ENCODE data around the gene FOSL2. TPM values are rescaled to one million over a fixed set of nuclear protein-coding genes. Genes with fewer than 3 reads are reported as not detected.

FOSL2 gene
- total RNA-seq, 1 donor from 2014 or later, result 156 TPM

DNA sequence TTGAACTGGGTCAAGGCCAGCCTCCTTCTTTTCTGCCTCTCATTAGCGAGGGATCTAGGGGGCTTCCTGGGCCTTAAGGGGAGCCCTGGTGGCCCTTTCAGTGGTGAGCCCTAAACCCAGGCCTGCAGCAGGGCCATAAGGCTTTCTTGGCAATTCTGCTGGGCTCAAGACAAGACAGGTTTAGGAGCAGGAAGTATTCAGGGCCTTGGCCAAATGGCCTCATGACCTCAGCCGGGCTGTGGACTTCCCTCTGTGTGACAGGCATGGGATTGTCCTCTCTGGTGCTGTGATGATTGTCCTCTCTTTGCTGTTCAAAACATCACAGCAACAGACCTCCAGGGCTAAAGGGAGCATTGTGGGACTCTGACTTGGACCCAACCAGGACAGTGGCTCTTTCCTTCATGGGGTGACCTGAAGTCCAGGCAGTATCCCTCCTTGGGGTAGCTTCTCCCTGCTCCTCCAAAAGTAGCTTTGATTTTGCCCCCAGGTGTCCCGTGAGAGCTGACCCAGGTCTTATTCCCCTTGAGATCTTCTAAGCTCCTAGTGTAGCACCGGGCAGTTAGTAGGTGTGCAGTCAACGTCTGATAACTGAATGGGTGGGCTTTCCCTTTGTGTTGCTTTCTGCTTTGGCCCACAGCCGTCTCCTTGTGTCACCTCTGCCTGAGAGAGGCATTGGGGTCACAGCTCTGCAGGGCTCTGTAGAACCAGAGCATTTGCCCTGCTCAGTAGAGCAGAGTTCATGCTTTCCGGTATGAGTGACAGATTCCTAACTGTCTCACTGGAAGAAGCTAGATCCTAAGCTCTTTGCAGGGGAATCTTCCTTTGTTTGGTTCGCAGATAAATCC, 14.7 kb downstream of the FOSL2 start:
- Mint-ChIP-seq H3K27ac (peak overlapping the region; percentile 72), H3K4me1 (ENCODE audit: low read depth) (peaks cover 63% of the 10 kb centered on the region), H3K36me3 (ENCODE audit: low read depth) (peaks cover 96% of the 10 kb centered on the region), H3K9me3 (no peaks in the 10 kb centered on the region), H3K4me3 (ENCODE audit: low read depth) (peak overlapping the region; percentile 21), H3K27me3 (ENCODE audit: low read depth) (no peaks in the 10 kb centered on the region)
- intact Hi-C loops (cut with micrococcal nuclease), result loop anchor here (5.0 kb wide), 1 partner anchor 515 kb away; the partner anchor contains the start of genes BABAM2 and RBKS
- no peak for DNase-seq (ENCODE audit: low spot score)

DNA sequence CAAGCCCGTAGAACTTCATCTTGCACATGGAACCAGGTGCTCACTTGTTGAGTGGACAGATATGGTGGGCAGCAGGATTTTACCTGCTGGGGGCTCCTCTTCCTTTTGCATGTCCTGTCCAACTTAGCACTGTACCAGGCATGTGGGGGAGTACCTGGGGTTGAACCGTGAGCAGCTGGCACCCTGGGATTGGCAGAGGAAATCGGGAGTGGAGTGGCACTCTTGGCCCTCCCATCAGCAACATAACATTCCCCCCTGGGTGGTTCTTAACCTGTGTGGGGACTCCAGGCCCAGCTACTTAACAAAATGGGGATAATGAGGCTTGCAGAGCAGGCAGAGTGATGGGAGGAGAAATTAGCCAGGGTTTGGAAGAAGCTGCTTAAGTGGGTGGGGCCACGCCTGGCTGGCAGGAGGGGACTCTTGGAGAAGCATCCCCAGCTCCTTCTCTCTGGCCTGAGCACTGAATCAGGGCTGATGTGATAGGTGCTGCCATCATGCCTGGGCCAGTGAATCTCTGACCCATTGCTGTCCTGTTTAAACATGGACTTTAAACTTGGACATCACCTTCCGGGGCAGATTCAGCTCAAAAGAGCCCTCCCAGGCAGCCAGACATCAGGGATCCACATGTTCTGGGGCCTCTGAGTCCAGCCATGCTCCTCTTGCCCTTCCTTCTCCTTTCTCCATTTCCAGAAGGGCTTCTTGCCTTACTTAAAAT, 15.5 kb downstream of the FOSL2 start:
- Mint-ChIP-seq H3K9me3 (no peaks in the 10 kb centered on the region), H3K4me3 (ENCODE audit: low read depth) (peak overlapping the region; percentile 6), H3K36me3 (ENCODE audit: low read depth) (peaks cover 98% of the 10 kb centered on the region), H3K27ac (peak overlapping the region; percentile 87), H3K4me1 (ENCODE audit: low read depth) (peaks cover 62% of the 10 kb centered on the region), H3K27me3 (ENCODE audit: low read depth) (no peaks in the 10 kb centered on the region)
- intact Hi-C loops (cut with micrococcal nuclease), result loop anchor here (5.0 kb wide), 1 partner anchor 516 kb away; the partner anchor contains the start of genes BABAM2 and RBKS
- DNase-seq (ENCODE audit: low spot score), result no peak

DNA sequence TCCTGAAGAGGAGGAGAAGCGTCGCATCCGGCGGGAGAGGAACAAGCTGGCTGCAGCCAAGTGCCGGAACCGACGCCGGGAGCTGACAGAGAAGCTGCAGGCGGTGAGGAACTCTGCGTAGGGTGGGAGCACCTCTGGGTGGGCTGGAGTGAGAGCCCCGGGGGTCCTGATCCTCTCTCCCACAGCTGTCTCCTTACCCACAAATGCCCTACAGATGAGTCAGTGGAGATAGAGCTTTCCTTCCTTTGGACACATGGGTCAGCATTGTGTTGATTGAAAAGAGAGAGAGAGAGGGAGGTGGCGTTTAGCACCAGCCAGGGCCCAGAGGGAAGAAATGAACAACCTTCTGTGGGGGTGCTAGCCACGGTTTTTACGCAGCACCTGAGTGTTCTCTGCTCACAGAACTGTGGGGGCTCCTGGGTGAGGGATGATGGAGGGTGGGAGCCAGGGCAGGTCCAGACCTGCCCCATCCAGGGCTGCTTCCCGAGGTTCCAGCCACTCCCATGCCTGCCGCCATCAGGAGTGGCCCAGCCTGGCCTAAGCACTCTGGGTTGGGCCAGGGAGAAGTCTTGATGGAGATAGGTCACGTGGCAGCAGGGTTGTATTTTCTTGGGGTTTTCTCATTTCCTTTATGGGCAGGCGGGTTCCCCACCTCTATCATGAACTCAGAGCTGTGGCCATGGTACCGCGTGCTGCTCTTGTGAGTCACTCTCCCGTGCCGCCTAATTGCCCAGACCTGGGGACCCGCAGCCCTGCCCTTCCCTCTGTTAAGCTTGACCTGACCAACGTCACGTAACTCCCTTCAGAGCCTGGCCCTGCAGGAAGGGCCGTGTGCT, 16.3 kb downstream of the FOSL2 start:
- Mint-ChIP-seq H3K27me3 (ENCODE audit: low read depth) (no peaks in the 10 kb centered on the region), H3K4me1 (ENCODE audit: low read depth) (peaks cover 58% of the 10 kb centered on the region), H3K27ac (peak overlapping the region; percentile 87), H3K9me3 (no peaks in the 10 kb centered on the region), H3K4me3 (ENCODE audit: low read depth) (peak overlapping the region; percentile 51), H3K36me3 (ENCODE audit: low read depth) (peaks cover 98% of the 10 kb centered on the region)
- DNase-seq (ENCODE audit: low spot score), result peak; percentile 71
- intact Hi-C loops (cut with micrococcal nuclease), result loop anchor here (1.0 to 5.0 kb wide), 3 partner anchors 17 to 517 kb away; partner anchors contain the start of genes BABAM2, FOSL2 and RBKS

DNA sequence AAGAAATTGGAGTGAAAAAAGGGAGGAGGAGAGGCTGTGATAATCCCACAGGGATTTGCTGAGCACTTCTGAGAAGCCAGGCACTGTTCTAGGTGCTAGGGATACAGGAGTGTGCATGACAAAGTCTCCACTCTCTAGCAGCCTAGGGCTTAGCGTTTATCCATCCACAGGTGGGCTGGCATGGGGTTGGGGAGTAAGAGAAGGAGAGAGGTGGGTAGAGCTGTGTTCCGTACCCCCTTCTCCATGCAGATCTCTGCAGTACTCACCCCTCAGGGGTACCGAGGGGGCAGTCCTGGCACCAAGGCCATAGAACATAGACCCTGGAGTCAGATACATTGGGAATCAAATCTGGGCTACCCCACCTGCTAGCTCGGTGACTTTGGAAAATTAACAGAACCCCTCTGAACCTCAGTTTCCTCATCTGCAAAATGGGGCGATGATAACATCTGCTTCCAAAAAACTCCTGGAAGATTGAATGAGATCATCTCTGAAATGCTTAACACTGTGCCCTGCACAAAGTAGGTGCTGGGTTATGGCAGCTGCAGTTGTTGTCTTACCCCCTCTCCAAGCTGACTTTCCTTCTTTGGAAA, 18.6 kb downstream of the FOSL2 start:
- DNase-seq (ENCODE audit: low spot score), result no peak
- no peaks in the 10 kb centered on the region for H3K9me3 Mint-ChIP-seq
- intact Hi-C loops (cut with micrococcal nuclease), result no loop called here
- peak overlapping the region; percentile 87 for H3K27ac Mint-ChIP-seq
- H3K36me3 Mint-ChIP-seq (ENCODE audit: low read depth), result peaks cover 98% of the 10 kb centered on the region
- no peak overlapping the region for H3K4me3 Mint-ChIP-seq (ENCODE audit: low read depth)
- no peaks in the 10 kb centered on the region for H3K27me3 Mint-ChIP-seq (ENCODE audit: low read depth)
- peaks cover 55% of the 10 kb centered on the region for H3K4me1 Mint-ChIP-seq (ENCODE audit: low read depth)

DNA sequence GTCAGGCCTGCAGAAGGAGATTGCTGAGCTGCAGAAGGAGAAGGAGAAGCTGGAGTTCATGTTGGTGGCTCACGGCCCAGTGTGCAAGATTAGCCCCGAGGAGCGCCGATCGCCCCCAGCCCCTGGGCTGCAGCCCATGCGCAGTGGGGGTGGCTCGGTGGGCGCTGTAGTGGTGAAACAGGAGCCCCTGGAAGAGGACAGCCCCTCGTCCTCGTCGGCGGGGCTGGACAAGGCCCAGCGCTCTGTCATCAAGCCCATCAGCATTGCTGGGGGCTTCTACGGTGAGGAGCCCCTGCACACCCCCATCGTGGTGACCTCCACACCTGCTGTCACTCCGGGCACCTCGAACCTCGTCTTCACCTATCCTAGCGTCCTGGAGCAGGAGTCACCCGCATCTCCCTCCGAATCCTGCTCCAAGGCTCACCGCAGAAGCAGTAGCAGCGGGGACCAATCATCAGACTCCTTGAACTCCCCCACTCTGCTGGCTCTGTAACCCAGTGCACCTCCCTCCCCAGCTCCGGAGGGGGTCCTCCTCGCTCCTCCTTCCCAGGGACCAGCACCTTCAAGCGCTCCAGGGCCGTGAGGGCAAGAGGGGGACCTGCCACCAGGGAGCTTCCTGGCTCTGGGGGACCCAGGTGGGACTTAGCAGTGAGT, 19.4 kb downstream of the FOSL2 start:
- H3K27ac Mint-ChIP-seq, result no peak overlapping the region
- intact Hi-C loops (cut with micrococcal nuclease), result no loop called here
- no peaks in the 10 kb centered on the region for H3K9me3 Mint-ChIP-seq
- no peaks in the 10 kb centered on the region for H3K27me3 Mint-ChIP-seq (ENCODE audit: low read depth)
- no peak for DNase-seq (ENCODE audit: low spot score)
- peaks cover 48% of the 10 kb centered on the region for H3K4me1 Mint-ChIP-seq (ENCODE audit: low read depth)
- no peak overlapping the region for H3K4me3 Mint-ChIP-seq (ENCODE audit: low read depth)
- peaks cover 97% of the 10 kb centered on the region for H3K36me3 Mint-ChIP-seq (ENCODE audit: low read depth)

DNA sequence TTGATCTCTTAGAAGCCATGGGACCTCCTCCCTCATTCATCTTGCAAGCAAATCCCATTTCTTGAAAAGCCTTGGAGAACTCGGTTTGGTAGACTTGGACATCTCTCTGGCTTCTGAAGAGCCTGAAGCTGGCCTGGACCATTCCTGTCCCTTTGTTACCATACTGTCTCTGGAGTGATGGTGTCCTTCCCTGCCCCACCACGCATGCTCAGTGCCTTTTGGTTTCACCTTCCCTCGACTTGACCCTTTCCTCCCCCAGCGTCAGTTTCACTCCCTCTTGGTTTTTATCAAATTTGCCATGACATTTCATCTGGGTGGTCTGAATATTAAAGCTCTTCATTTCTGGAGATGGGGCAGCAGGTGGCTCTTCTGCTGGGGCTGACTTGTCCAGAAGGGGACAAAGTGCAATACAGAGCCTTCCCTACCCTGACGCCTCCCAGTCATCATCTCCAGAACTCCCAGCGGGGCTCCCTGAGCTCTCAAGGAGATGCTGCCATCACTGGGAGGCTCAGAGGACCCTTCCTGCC, 20.0 kb downstream of the FOSL2 start:
- H3K27ac Mint-ChIP-seq, result no peak overlapping the region
- H3K27me3 Mint-ChIP-seq (ENCODE audit: low read depth), result no peaks in the 10 kb centered on the region
- intact Hi-C loops (cut with micrococcal nuclease), result no loop called here
- peaks cover 42% of the 10 kb centered on the region for H3K4me1 Mint-ChIP-seq (ENCODE audit: low read depth)
- peaks cover 96% of the 10 kb centered on the region for H3K36me3 Mint-ChIP-seq (ENCODE audit: low read depth)
- DNase-seq (ENCODE audit: low spot score), result no peak
- no peak overlapping the region for H3K4me3 Mint-ChIP-seq (ENCODE audit: low read depth)
- H3K9me3 Mint-ChIP-seq, result no peaks in the 10 kb centered on the region

DNA sequence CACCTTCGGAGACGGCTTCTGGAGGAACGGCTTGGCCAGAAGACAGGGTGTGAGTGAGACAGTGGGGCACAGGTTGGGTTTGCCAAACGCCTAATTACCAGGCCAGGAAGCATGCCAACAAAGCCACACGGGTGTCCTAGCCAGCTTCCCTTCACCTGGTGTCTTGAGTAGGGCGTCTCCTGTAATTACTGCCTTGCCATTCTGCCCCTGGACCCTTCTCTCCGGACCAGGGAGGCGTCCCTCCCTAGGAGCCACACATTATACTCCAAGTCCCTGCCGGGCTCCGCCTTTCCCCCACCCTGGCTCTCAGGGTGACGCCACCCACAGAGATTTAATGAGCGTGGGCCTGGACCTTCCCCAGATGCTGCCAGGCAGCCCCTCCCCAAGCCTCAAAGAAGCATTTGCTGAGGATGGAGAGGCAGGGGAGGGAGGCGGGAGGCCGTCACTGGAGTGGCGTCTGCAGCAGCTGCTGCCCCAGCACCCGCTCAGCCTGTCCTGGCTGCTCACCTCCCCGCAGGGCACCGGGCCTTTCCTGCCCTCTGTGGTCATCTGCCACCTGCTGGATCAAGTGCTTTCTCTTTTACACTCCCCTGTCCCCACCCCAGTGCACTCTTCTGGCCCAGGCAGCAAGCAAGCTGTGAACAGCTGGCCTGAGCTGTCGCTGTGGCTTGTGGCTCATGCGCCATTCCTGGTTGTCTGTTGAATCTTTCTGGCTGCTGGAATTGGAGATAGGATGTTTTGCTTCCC, 20.7 kb downstream of the FOSL2 start:
- intact Hi-C loops (cut with micrococcal nuclease), result no loop called here
- Mint-ChIP-seq H3K9me3 (no peaks in the 10 kb centered on the region), H3K4me3 (ENCODE audit: low read depth) (no peak overlapping the region), H3K27me3 (ENCODE audit: low read depth) (no peaks in the 10 kb centered on the region), H3K4me1 (ENCODE audit: low read depth) (peaks cover 37% of the 10 kb centered on the region), H3K36me3 (ENCODE audit: low read depth) (peaks cover 91% of the 10 kb centered on the region), H3K27ac (no peak overlapping the region)
- no peak for DNase-seq (ENCODE audit: low spot score)

DNA sequence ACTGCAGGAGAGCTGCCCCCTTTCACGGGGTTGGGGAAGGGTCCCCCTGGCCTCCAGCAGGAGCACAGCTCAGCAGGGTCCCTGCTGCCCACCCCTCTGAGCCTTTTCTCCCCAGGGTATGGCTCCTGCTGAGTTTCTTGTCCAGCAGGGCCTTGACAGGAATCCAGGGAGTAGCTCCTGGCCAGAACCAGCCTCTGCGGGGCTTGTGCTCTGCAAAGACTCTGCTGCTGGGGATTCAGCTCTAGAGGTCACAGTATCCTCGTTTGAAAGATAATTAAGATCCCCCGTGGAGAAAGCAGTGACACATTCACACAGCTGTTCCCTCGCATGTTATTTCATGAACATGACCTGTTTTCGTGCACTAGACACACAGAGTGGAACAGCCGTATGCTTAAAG, 21.2 kb downstream of the FOSL2 start:
- Mint-ChIP-seq H3K4me1 (ENCODE audit: low read depth) (peaks cover 31% of the 10 kb centered on the region), H3K27me3 (ENCODE audit: low read depth) (no peaks in the 10 kb centered on the region), H3K9me3 (no peaks in the 10 kb centered on the region), H3K4me3 (ENCODE audit: low read depth) (no peak overlapping the region), H3K27ac (no peak overlapping the region), H3K36me3 (ENCODE audit: low read depth) (peaks cover 89% of the 10 kb centered on the region)
- intact Hi-C loops (cut with micrococcal nuclease), result no loop called here
- DNase-seq (ENCODE audit: low spot score), result no peak

DNA sequence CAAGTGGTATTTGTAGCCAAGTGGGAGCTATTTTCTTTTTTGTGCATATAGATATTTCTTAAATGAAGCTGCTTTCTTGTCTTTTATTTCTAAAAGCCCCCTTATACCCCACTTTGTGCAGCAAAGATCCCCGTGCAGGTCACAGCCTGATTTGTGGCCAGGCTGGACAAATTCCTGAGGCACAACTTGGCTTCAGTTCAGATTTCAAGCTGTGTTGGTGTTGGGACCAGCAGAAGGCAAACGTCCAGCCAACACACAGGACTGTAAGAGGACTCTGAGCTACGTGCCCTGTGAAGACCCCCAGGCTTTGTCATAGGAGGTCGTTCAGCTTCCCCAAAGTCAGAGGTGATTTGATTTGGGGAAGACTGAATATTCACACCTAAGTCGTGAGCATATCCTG, 21.9 kb downstream of the FOSL2 start:
- H3K4me1 Mint-ChIP-seq (ENCODE audit: low read depth), result peaks cover 24% of the 10 kb centered on the region
- H3K27ac Mint-ChIP-seq, result no peak overlapping the region
- H3K27me3 Mint-ChIP-seq (ENCODE audit: low read depth), result no peaks in the 10 kb centered on the region
- intact Hi-C loops (cut with micrococcal nuclease), result no loop called here
- H3K9me3 Mint-ChIP-seq, result no peaks in the 10 kb centered on the region
- peaks cover 89% of the 10 kb centered on the region for H3K36me3 Mint-ChIP-seq (ENCODE audit: low read depth)
- no peak for DNase-seq (ENCODE audit: low spot score)
- H3K4me3 Mint-ChIP-seq (ENCODE audit: low read depth), result no peak overlapping the region

DNA sequence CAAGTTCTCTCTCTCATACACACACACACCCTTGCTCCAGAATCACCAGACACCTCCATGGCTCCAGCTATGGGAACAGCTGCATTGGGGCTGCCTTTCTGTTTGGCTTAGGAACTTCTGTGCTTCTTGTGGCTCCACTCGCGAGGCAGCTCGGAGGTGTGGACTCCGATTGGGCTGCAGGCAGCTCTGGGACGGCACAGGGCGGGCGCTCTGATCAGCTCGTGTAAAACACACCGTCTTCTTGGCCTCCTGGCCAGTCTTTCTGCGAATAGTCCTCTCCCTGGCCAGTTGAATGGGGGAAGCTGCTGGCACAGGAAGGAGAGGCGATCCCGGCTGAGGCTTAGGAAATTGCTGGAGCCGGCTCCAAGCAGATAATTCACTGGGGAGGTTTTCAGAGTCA, 22.4 kb downstream of the FOSL2 start:
- DNase-seq (ENCODE audit: low spot score), result no peak
- peaks cover 21% of the 10 kb centered on the region for H3K4me1 Mint-ChIP-seq (ENCODE audit: low read depth)
- intact Hi-C loops (cut with micrococcal nuclease), result no loop called here
- H3K27me3 Mint-ChIP-seq (ENCODE audit: low read depth), result no peaks in the 10 kb centered on the region
- H3K4me3 Mint-ChIP-seq (ENCODE audit: low read depth), result no peak overlapping the region
- peaks cover 90% of the 10 kb centered on the region for H3K36me3 Mint-ChIP-seq (ENCODE audit: low read depth)
- H3K27ac Mint-ChIP-seq, result no peak overlapping the region
- no peaks in the 10 kb centered on the region for H3K9me3 Mint-ChIP-seq

DNA sequence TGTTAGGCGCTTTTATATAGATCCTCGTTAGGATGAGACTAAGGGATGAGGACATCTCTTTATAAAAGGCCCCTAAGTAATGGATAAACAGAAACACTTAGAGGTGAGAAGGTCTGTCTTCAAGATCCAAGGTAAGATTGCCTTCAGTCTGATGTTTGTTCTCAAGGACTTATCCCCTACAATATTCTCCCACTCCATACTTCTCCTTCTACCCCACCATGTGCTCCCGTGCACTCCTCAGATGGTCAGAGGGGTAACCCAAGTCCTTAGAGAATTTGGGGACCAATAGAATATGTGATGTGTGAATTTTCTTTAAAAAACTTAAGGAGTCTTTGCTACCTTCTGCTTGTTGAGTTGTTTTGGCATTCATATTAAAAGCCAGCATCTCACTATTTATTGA, 23.1 kb downstream of the FOSL2 start:
- peak overlapping the region; percentile 52 for H3K27ac Mint-ChIP-seq
- intact Hi-C loops (cut with micrococcal nuclease), result no loop called here
- H3K9me3 Mint-ChIP-seq, result no peaks in the 10 kb centered on the region
- H3K27me3 Mint-ChIP-seq (ENCODE audit: low read depth), result no peaks in the 10 kb centered on the region
- no peak overlapping the region for H3K4me3 Mint-ChIP-seq (ENCODE audit: low read depth)
- peaks cover 14% of the 10 kb centered on the region for H3K4me1 Mint-ChIP-seq (ENCODE audit: low read depth)
- DNase-seq (ENCODE audit: low spot score), result no peak
- peaks cover 83% of the 10 kb centered on the region for H3K36me3 Mint-ChIP-seq (ENCODE audit: low read depth)
